ENCODE results near the gene CREM. TPM values are rescaled to one million over a fixed set of nuclear protein-coding genes. Genes with fewer than 3 reads are reported as not detected.

The CREM gene
- total and polyA plus RNA-seq, 7 donors: 18.8 to 336 (median 39.2) TPM

- TF ChIP-seq CTCF (IDR thresholded peaks at IDR 0.05): no peak
- ATAC-seq: no peak
- Histone ChIP-seq H3K36me3 (ENCODE audit: insufficient read depth in 1 of 2, low read depth in 1 of 2) (no peaks in the 10 kb centered on the region), H3K9me3 (no peaks in the 10 kb centered on the region), H3K27me3 (ENCODE audit: insufficient read depth in 3 of 3, low read length in 2 of 3) (no peaks in the 10 kb centered on the region), H3K27ac (no peak overlapping the region), H3K4me1 (no peaks in the 10 kb centered on the region), H3K4me3 (no peak overlapping the region)
- DNase-seq: no peak
- intact Hi-C loops (cut with DNase I): loop anchor here in 1 of 2 donors (10.0 kb wide), 1 partner anchor 80 kb away; no protein-coding TSS in a partner anchor
- WGBS, 3 donors: 89 to 98% (median 92%) methylated on average over 2 of the region's 2 CpGs
These were observed 117.9 kb downstream of the CREM start for GRCh38 chr10:35244549-35244948.

GRCh38 chr10:35246770-35247343 lies 120.2 kb downstream of the CREM start:
- no peak for ATAC-seq
- intact Hi-C loops (cut with DNase I): loop anchor here in 1 of 2 donors (10.0 kb wide), 1 partner anchor 78 kb away; no protein-coding TSS in a partner anchor
- Histone ChIP-seq H3K27ac (no peak overlapping the region), H3K36me3 (ENCODE audit: insufficient read depth in 1 of 2, low read depth in 1 of 2) (no peaks in the 10 kb centered on the region), H3K27me3 (ENCODE audit: insufficient read depth in 3 of 3, low read length in 2 of 3) (no peaks in the 10 kb centered on the region), H3K9me3 (no peaks in the 10 kb centered on the region), H3K4me1 (no peaks in the 10 kb centered on the region), H3K4me3 (no peak overlapping the region)
- no peak for TF ChIP-seq CTCF (IDR thresholded peaks at IDR 0.05)
- 86 to 91% (median 89%) methylated on average over 8 of the region's 8 CpGs for WGBS, 3 donors
- no peak for DNase-seq

GRCh38 chr10:35251373-35252100 lies 124.9 kb downstream of the CREM start:
- intact Hi-C loops (cut with DNase I): loop anchor here in 1 of 2 donors (10.0 kb wide), 1 partner anchor 343 kb away; no protein-coding TSS in a partner anchor
- no peaks in the 10 kb centered on the region for H3K36me3 ChIP-seq (ENCODE audit: insufficient read depth in 1 of 2, low read depth in 1 of 2)
- no peak overlapping the region for H3K27ac ChIP-seq
- no peak overlapping the region for H3K4me3 ChIP-seq
- TF ChIP-seq CTCF (IDR thresholded peaks at IDR 0.05): no peak
- H3K9me3 ChIP-seq: no peaks in the 10 kb centered on the region
- H3K27me3 ChIP-seq (ENCODE audit: insufficient read depth in 3 of 3, low read length in 2 of 3): no peaks in the 10 kb centered on the region
- H3K4me1 ChIP-seq: no peaks in the 10 kb centered on the region
- ATAC-seq: no peak
- no peak for DNase-seq
- WGBS, 3 donors: 86 to 89% (median 86%) methylated on average over 6 of the region's 6 CpGs

GRCh38 chr10:35257057-35257983 lies 130.7 kb downstream of the CREM start:
- Histone ChIP-seq H3K4me1 (no peaks in the 10 kb centered on the region), H3K27me3 (ENCODE audit: insufficient read depth in 3 of 3, low read length in 2 of 3) (no peaks in the 10 kb centered on the region), H3K27ac (no peak overlapping the region), H3K4me3 (no peak overlapping the region), H3K36me3 (ENCODE audit: insufficient read depth in 1 of 2, low read depth in 1 of 2) (no peaks in the 10 kb centered on the region), H3K9me3 (peaks cover 11% of the 10 kb centered on the region)
- 85 to 91% (median 90%) methylated on average over 3 of the region's 3 CpGs for WGBS, 3 donors
- intact Hi-C loops (cut with DNase I): loop anchor here in 1 of 2 donors (10.0 kb wide), 1 partner anchor 337 kb away; no protein-coding TSS in a partner anchor
- ATAC-seq (no peak), DNase-seq (no peak)
- TF ChIP-seq CTCF (IDR thresholded peaks at IDR 0.05): no peak

Data from psoas muscle (tissue), 8 donors.